ENCODE measurements around the gene TMTC3. TPM values are rescaled to one million over a fixed set of nuclear protein-coding genes. Genes with fewer than 3 reads are reported as not detected.

Gene TMTC3
- total and polyA plus RNA-seq, 3 experiments from 2014 or later: 1.8 to 10.1 (median 7.7) TPM

- no peaks in the 10 kb centered on the region for H3K27me3 ChIP-seq (ENCODE audit: insufficient read depth, low read length, poor library complexity, severe bottlenecking)
- H3K4me3 ChIP-seq (ENCODE audit: low read length): no peak overlapping the region
- peaks cover 43 to 72% (median 46%) of the 10 kb centered on the region in 3 donors for H3K36me3 Mint-ChIP-seq
- no peak overlapping the region for H3K4me3 Mint-ChIP-seq
- H3K4me1 Mint-ChIP-seq: peaks cover 0 to 6% (median 0%) of the 10 kb centered on the region in 3 donors
- H3K9me3 ChIP-seq (ENCODE audit: low read length): no peaks in the 10 kb centered on the region
- no peak for DNase-seq
- H3K27me3 Mint-ChIP-seq: no peaks in the 10 kb centered on the region
- H3K27ac Mint-ChIP-seq: no peak overlapping the region
- H3K9me3 Mint-ChIP-seq: peaks cover 0 to 4% (median 0%) of the 10 kb centered on the region in 5 donors
- POLR2A ChIA-PET: no interaction called here
- H3K27ac ChIP-seq (ENCODE audit: low read depth, low read length): no peak overlapping the region
- H3K36me3 ChIP-seq (ENCODE audit: insufficient read depth, low read length): peaks cover 13% of the 10 kb centered on the region
- H3K4me1 ChIP-seq (ENCODE audit: insufficient read depth, low read length): no peaks in the 10 kb centered on the region
- CTCF ChIA-PET: no interaction called here
Measured at GRCh38 chr12:88175544-88175943, 33.4 kb downstream of the TMTC3 start.

GRCh38 chr12:88179436-88180014, 37.4 kb downstream of the TMTC3 start:
- no peak overlapping the region for H3K27ac Mint-ChIP-seq
- no peaks in the 10 kb centered on the region for H3K27me3 Mint-ChIP-seq
- no peak overlapping the region for H3K4me3 Mint-ChIP-seq
- peaks cover 0 to 4% (median 0%) of the 10 kb centered on the region in 5 donors for H3K9me3 Mint-ChIP-seq
- Histone ChIP-seq H3K27me3 (ENCODE audit: insufficient read depth, low read length, poor library complexity, severe bottlenecking) (no peaks in the 10 kb centered on the region), H3K4me3 (ENCODE audit: low read length) (no peak overlapping the region), H3K27ac (ENCODE audit: low read depth, low read length) (no peak overlapping the region), H3K4me1 (ENCODE audit: insufficient read depth, low read length) (no peaks in the 10 kb centered on the region), H3K9me3 (ENCODE audit: low read length) (no peaks in the 10 kb centered on the region), H3K36me3 (ENCODE audit: insufficient read depth, low read length) (peaks cover 15% of the 10 kb centered on the region)
- POLR2A ChIA-PET: no interaction called here
- no peaks in the 10 kb centered on the region for H3K4me1 Mint-ChIP-seq
- H3K36me3 Mint-ChIP-seq: peaks cover 38 to 88% (median 61%) of the 10 kb centered on the region in 3 donors
- CTCF ChIA-PET: no interaction called here
- DNase-seq: no peak

- H3K36me3 ChIP-seq (ENCODE audit: insufficient read depth, low read length): peaks cover 10% of the 10 kb centered on the region
- CTCF ChIA-PET: no interaction called here
- Mint-ChIP-seq H3K9me3 (peaks cover 0 to 6% (median 0%) of the 10 kb centered on the region in 5 donors), H3K27ac (no peak overlapping the region), H3K36me3 (peaks cover 37 to 81% (median 57%) of the 10 kb centered on the region in 3 donors), H3K4me1 (peaks cover 0 to 5% (median 0%) of the 10 kb centered on the region in 3 donors), H3K4me3 (no peak overlapping the region), H3K27me3 (no peaks in the 10 kb centered on the region)
- no peaks in the 10 kb centered on the region for H3K27me3 ChIP-seq (ENCODE audit: insufficient read depth, low read length, poor library complexity, severe bottlenecking)
- H3K4me3 ChIP-seq (ENCODE audit: low read length): no peak overlapping the region
- no peaks in the 10 kb centered on the region for H3K9me3 ChIP-seq (ENCODE audit: low read length)
- POLR2A ChIA-PET: no interaction called here
- no peak for DNase-seq
- no peak overlapping the region for H3K27ac ChIP-seq (ENCODE audit: low read depth, low read length)
- H3K4me1 ChIP-seq (ENCODE audit: insufficient read depth, low read length): no peaks in the 10 kb centered on the region
Measured at GRCh38 chr12:88181881-88182280, 39.8 kb downstream of the TMTC3 start.

GRCh38 chr12:88182416-88182815, 40.3 kb downstream of the TMTC3 start:
- Histone ChIP-seq H3K9me3 (ENCODE audit: low read length) (no peaks in the 10 kb centered on the region), H3K27ac (ENCODE audit: low read depth, low read length) (no peak overlapping the region), H3K36me3 (ENCODE audit: insufficient read depth, low read length) (peaks cover 10% of the 10 kb centered on the region), H3K4me3 (ENCODE audit: low read length) (no peak overlapping the region), H3K4me1 (ENCODE audit: insufficient read depth, low read length) (no peaks in the 10 kb centered on the region), H3K27me3 (ENCODE audit: insufficient read depth, low read length, poor library complexity, severe bottlenecking) (no peaks in the 10 kb centered on the region)
- no peaks in the 10 kb centered on the region for H3K27me3 Mint-ChIP-seq
- DNase-seq: no peak
- peaks cover 0 to 6% (median 0%) of the 10 kb centered on the region in 5 donors for H3K9me3 Mint-ChIP-seq
- peaks cover 0 to 5% (median 0%) of the 10 kb centered on the region in 3 donors for H3K4me1 Mint-ChIP-seq
- CTCF ChIA-PET: no interaction called here
- no peak overlapping the region for H3K27ac Mint-ChIP-seq
- no peak overlapping the region for H3K4me3 Mint-ChIP-seq
- peaks cover 36 to 77% (median 54%) of the 10 kb centered on the region in 3 donors for H3K36me3 Mint-ChIP-seq
- POLR2A ChIA-PET: no interaction called here

GRCh38 chr12:88184196-88184595, 42.1 kb downstream of the TMTC3 start:
- no peaks in the 10 kb centered on the region for H3K9me3 ChIP-seq (ENCODE audit: low read length)
- no peak overlapping the region for H3K27ac ChIP-seq (ENCODE audit: low read depth, low read length)
- H3K4me1 ChIP-seq (ENCODE audit: insufficient read depth, low read length): no peaks in the 10 kb centered on the region
- DNase-seq: no peak
- CTCF ChIA-PET: no interaction called here
- H3K36me3 ChIP-seq (ENCODE audit: insufficient read depth, low read length): peaks cover 9% of the 10 kb centered on the region
- Mint-ChIP-seq H3K9me3 (peaks cover 0 to 6% (median 0%) of the 10 kb centered on the region in 5 donors), H3K27ac (no peak overlapping the region), H3K27me3 (no peaks in the 10 kb centered on the region), H3K4me1 (peaks cover 0 to 5% (median 0%) of the 10 kb centered on the region in 3 donors), H3K36me3 (peaks cover 29 to 70% (median 43%) of the 10 kb centered on the region in 3 donors), H3K4me3 (no peak overlapping the region)
- POLR2A ChIA-PET: no interaction called here
- H3K27me3 ChIP-seq (ENCODE audit: insufficient read depth, low read length, poor library complexity, severe bottlenecking): no peaks in the 10 kb centered on the region
- no peak overlapping the region for H3K4me3 ChIP-seq (ENCODE audit: low read length)

- H3K9me3 Mint-ChIP-seq: peaks cover 0 to 6% (median 0%) of the 10 kb centered on the region in 5 donors
- CTCF ChIA-PET: no interaction called here
- POLR2A ChIA-PET: no interaction called here
Measured at GRCh38 chr12:88185279-88185678, 43.2 kb downstream of the TMTC3 start.

GRCh38 chr12:88185988-88186387, 43.9 kb downstream of the TMTC3 start:
- no peak overlapping the region for H3K4me3 Mint-ChIP-seq
- H3K27ac Mint-ChIP-seq: no peak overlapping the region
- ChIA-PET CTCF (no interaction called here), POLR2A (no interaction called here)
- H3K9me3 ChIP-seq (ENCODE audit: low read length): no peaks in the 10 kb centered on the region
- H3K9me3 Mint-ChIP-seq: peaks cover 0 to 6% (median 0%) of the 10 kb centered on the region in 5 donors
- H3K27me3 ChIP-seq (ENCODE audit: insufficient read depth, low read length, poor library complexity, severe bottlenecking): no peaks in the 10 kb centered on the region
- no peak overlapping the region for H3K4me3 ChIP-seq (ENCODE audit: low read length)
- peaks cover 0 to 5% (median 0%) of the 10 kb centered on the region in 3 donors for H3K4me1 Mint-ChIP-seq
- H3K36me3 ChIP-seq (ENCODE audit: insufficient read depth, low read length): no peaks in the 10 kb centered on the region
- H3K27me3 Mint-ChIP-seq: no peaks in the 10 kb centered on the region
- DNase-seq: no peak
- H3K36me3 Mint-ChIP-seq: peaks cover 19 to 63% (median 25%) of the 10 kb centered on the region in 3 donors
- H3K4me1 ChIP-seq (ENCODE audit: insufficient read depth, low read length): no peaks in the 10 kb centered on the region
- no peak overlapping the region for H3K27ac ChIP-seq (ENCODE audit: low read depth, low read length)

More at GRCh38 chr12:88185279-88185678, 43.2 kb downstream of the TMTC3 start:
- DNase-seq: no peak
- Histone ChIP-seq H3K36me3 (ENCODE audit: insufficient read depth, low read length) (peaks cover 4% of the 10 kb centered on the region), H3K27ac (ENCODE audit: low read depth, low read length) (no peak overlapping the region), H3K27me3 (ENCODE audit: insufficient read depth, low read length, poor library complexity, severe bottlenecking) (no peaks in the 10 kb centered on the region), H3K4me3 (ENCODE audit: low read length) (no peak overlapping the region), H3K4me1 (ENCODE audit: insufficient read depth, low read length) (no peaks in the 10 kb centered on the region), H3K9me3 (ENCODE audit: low read length) (no peaks in the 10 kb centered on the region)
- Mint-ChIP-seq H3K36me3 (peaks cover 19 to 64% (median 32%) of the 10 kb centered on the region in 3 donors), H3K27me3 (no peaks in the 10 kb centered on the region), H3K27ac (no peak overlapping the region), H3K4me1 (peaks cover 0 to 5% (median 0%) of the 10 kb centered on the region in 3 donors), H3K4me3 (no peak overlapping the region)

- Histone ChIP-seq H3K36me3 (ENCODE audit: insufficient read depth, low read length) (no peaks in the 10 kb centered on the region), H3K9me3 (ENCODE audit: low read length) (no peaks in the 10 kb centered on the region), H3K27ac (ENCODE audit: low read depth, low read length) (no peak overlapping the region), H3K4me3 (ENCODE audit: low read length) (no peak overlapping the region), H3K27me3 (ENCODE audit: insufficient read depth, low read length, poor library complexity, severe bottlenecking) (no peaks in the 10 kb centered on the region), H3K4me1 (ENCODE audit: insufficient read depth, low read length) (no peaks in the 10 kb centered on the region)
- peaks cover 13 to 58% (median 15%) of the 10 kb centered on the region in 3 donors for H3K36me3 Mint-ChIP-seq
- ChIA-PET CTCF (no interaction called here), POLR2A (no interaction called here)
- peaks cover 0 to 6% (median 0%) of the 10 kb centered on the region in 5 donors for H3K9me3 Mint-ChIP-seq
- no peaks in the 10 kb centered on the region for H3K27me3 Mint-ChIP-seq
- no peak for DNase-seq
- H3K27ac Mint-ChIP-seq: no peak overlapping the region
- H3K4me1 Mint-ChIP-seq: peaks cover 0 to 5% (median 0%) of the 10 kb centered on the region in 3 donors
- no peak overlapping the region for H3K4me3 Mint-ChIP-seq
Measured at GRCh38 chr12:88187571-88187970, 45.5 kb downstream of the TMTC3 start.
